Panc1 (cell line): ENCODE measurements around the gene TBC1D2. TPM values are rescaled to one million over a fixed set of nuclear protein-coding genes. Genes with fewer than 3 reads are reported as not detected.

Experiments used
- ATAC-seq: fragments of 200-7000 bp; cut with Tn5 transposase; 2 replicates; pipeline ENCODE4 v1.9.1; 2020; ENCODE audit warnings: mild to moderate bottlenecking, moderate library complexity
- BruUV-seq: library from RNA; stranded (reverse); fragments of 400-500 nt; replicated peaks from 2 replicates; lab custom pipeline; 2021; lab: Mats Ljungman, UMichigan
- CTCF ChIA-PET: fragments of 300-600 bp; sonication (Branson Sonifier 250); formaldehyde crosslinking; loops from one replicate; lab custom pipeline; 2022; ENCODE audit warnings: antibody characterized with exemption; lab: Charles Lee
- POLR2A ChIA-PET: fragments of 300-600 bp; sonication (Branson Sonifier 250); formaldehyde crosslinking; loops from one replicate; lab custom pipeline; 2022; ENCODE audit warnings: antibody characterized with exemption; lab: Charles Lee
- DNase-seq: peaks from one replicate; pipeline ENCODE4 v3.0.0-alpha.2; 2010; ENCODE audit warnings: low read depth, low spot score
- H3K27ac ChIP-seq: 2 replicates; pipeline ENCODE4 v1.5.1; 2011; ENCODE audit warnings: mild to moderate bottlenecking, low read length, inconsistent platforms
- H3K27me3 ChIP-seq: fragments of 200-500 bp; sonication (Bioruptor generic); 2 replicates; pipeline ENCODE4 v1.6.0; 2014; ENCODE audit warnings: low read length, inconsistent platforms; ENCODE audit not compliant: control insufficient read depth, insufficient read depth
- H3K36me3 ChIP-seq: fragments of 200-500 bp; sonication (Bioruptor generic); 2 replicates; pipeline ENCODE4 v1.5.1; 2014; ENCODE audit warnings: inconsistent platforms, mild to moderate bottlenecking, low read length, moderate library complexity; ENCODE audit not compliant: control insufficient read depth, insufficient read depth
- H3K4me1 ChIP-seq: 2 replicates; pipeline ENCODE4 v1.5.1; 2011; ENCODE audit warnings: inconsistent platforms, mild to moderate bottlenecking, low read length, moderate library complexity; ENCODE audit not compliant: control insufficient read depth, insufficient read depth
- H3K4me3 ChIP-seq, 2 experiments: 2 replicates each; pipeline ENCODE4 v1.5.1; 2011 to 2012; ENCODE audit warnings: low read depth in 2 of 2, low read length in 2 of 2, mild to moderate bottlenecking in 2 of 2, inconsistent platforms in 1 of 2, moderate library complexity in 1 of 2
- H3K9me3 ChIP-seq: fragments of 200-500 bp; sonication (Bioruptor generic); 2 replicates; pipeline ENCODE4 v1.5.1; 2014; ENCODE audit warnings: low read depth, mild to moderate bottlenecking, inconsistent platforms, low read length, moderate library complexity; ENCODE audit not compliant: control insufficient read depth, insufficient read depth
- POLR2AphosphoS5 ChIP-seq: IDR thresholded peaks from 2 replicates; pipeline ENCODE4 v1.6.1; 2012; ENCODE audit warnings: mild to moderate bottlenecking, low read depth, low read length, moderate library complexity
- SIN3A ChIP-seq: IDR thresholded peaks from 2 replicates; pipeline ENCODE4 v1.6.1; 2012; ENCODE audit warnings: low read depth, mild to moderate bottlenecking, low read length, moderate library complexity, borderline replicate concordance; ENCODE audit not compliant: insufficient read depth
- TCF7L2 ChIP-seq: IDR thresholded peaks from 2 replicates; pipeline ENCODE4 v1.6.1; 2011; ENCODE audit warnings: mild to moderate bottlenecking, low read depth, low read length, inconsistent platforms
- in situ Hi-C: cut with HindIII; loops from 2 replicates; pipeline ENCODE4 v1.10.0; 2016; ENCODE audit warnings: low sequenced_read_pairs, low pct_unique_long_range_greater_than_20kb
- intact Hi-C: fragments of 100-400 bp; cut with micrococcal nuclease; formaldehyde crosslinking; loops from one replicate; pipeline ENCODE4 v1.10.0; 2022; ENCODE audit not compliant: unreplicated experiment
- total RNA-seq: library from RNA; stranded (reverse); gene quantifications from one replicate; pipeline ENCODE4 v1.2.1, GENCODE V29; 2021; ENCODE audit not compliant: unreplicated experiment
- TF ChIP-seq, protein P1 (sequence below), 2 experiments: IDR thresholded peaks; 2 replicates each; pipeline ENCODE4 v1.6.1; 2011 to 2012; ENCODE audit warnings: low read depth in 2 of 2, control low read depth in 1 of 2, low read length in 1 of 2, mild to moderate bottlenecking in 1 of 2, moderate library complexity in 1 of 2; ENCODE audit not compliant: insufficient read depth in 1 of 2
- TF ChIP-seq, protein P2 (sequence below): fragments of 450-650 bp; IDR thresholded peaks from 2 replicates; pipeline ENCODE4 v1.5.1; 2017; ENCODE audit warnings: mild to moderate bottlenecking

Gene TBC1D2
- total RNA-seq, 1 experiment from 2014 or later: 2.4 TPM

- no peak for TF ChIP-seq SIN3A
- TF ChIP-seq, protein P1, sequence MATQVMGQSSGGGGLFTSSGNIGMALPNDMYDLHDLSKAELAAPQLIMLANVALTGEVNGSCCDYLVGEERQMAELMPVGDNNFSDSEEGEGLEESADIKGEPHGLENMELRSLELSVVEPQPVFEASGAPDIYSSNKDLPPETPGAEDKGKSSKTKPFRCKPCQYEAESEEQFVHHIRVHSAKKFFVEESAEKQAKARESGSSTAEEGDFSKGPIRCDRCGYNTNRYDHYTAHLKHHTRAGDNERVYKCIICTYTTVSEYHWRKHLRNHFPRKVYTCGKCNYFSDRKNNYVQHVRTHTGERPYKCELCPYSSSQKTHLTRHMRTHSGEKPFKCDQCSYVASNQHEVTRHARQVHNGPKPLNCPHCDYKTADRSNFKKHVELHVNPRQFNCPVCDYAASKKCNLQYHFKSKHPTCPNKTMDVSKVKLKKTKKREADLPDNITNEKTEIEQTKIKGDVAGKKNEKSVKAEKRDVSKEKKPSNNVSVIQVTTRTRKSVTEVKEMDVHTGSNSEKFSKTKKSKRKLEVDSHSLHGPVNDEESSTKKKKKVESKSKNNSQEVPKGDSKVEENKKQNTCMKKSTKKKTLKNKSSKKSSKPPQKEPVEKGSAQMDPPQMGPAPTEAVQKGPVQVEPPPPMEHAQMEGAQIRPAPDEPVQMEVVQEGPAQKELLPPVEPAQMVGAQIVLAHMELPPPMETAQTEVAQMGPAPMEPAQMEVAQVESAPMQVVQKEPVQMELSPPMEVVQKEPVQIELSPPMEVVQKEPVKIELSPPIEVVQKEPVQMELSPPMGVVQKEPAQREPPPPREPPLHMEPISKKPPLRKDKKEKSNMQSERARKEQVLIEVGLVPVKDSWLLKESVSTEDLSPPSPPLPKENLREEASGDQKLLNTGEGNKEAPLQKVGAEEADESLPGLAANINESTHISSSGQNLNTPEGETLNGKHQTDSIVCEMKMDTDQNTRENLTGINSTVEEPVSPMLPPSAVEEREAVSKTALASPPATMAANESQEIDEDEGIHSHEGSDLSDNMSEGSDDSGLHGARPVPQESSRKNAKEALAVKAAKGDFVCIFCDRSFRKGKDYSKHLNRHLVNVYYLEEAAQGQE (IDR thresholded peaks at IDR 0.05; ENCODE audit: insufficient read depth in 1 of 2, low read depth in 2 of 2, low read length in 1 of 2): no peak
- TF ChIP-seq, protein P2, sequence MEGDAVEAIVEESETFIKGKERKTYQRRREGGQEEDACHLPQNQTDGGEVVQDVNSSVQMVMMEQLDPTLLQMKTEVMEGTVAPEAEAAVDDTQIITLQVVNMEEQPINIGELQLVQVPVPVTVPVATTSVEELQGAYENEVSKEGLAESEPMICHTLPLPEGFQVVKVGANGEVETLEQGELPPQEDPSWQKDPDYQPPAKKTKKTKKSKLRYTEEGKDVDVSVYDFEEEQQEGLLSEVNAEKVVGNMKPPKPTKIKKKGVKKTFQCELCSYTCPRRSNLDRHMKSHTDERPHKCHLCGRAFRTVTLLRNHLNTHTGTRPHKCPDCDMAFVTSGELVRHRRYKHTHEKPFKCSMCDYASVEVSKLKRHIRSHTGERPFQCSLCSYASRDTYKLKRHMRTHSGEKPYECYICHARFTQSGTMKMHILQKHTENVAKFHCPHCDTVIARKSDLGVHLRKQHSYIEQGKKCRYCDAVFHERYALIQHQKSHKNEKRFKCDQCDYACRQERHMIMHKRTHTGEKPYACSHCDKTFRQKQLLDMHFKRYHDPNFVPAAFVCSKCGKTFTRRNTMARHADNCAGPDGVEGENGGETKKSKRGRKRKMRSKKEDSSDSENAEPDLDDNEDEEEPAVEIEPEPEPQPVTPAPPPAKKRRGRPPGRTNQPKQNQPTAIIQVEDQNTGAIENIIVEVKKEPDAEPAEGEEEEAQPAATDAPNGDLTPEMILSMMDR: no peak
- TF ChIP-seq POLR2AphosphoS5: no peak
- TF ChIP-seq TCF7L2: no peak
- H3K27me3 ChIP-seq: peaks cover 6% of the 10 kb centered on the region
- H3K9me3 ChIP-seq: no peaks in the 10 kb centered on the region
- in situ Hi-C loops (no loop called here), intact Hi-C loops (no loop called here)
- no peak overlapping the region for H3K27ac ChIP-seq
- no peaks in the 10 kb centered on the region for H3K4me1 ChIP-seq
- ChIA-PET POLR2A (no interaction called here), CTCF (no interaction called here)
- BruUV-seq: no TSS peak
- ATAC-seq (no peak), DNase-seq (no peak)
- H3K4me3 ChIP-seq: no peak overlapping the region
- no peaks in the 10 kb centered on the region for H3K36me3 ChIP-seq
Observed at GRCh38 chr9:98280574-98280973, 25.1 kb upstream of the TBC1D2 start.

- Histone ChIP-seq H3K4me3 (no peak overlapping the region), H3K9me3 (no peaks in the 10 kb centered on the region), H3K27ac (no peak overlapping the region), H3K4me1 (no peaks in the 10 kb centered on the region), H3K27me3 (peaks cover 6% of the 10 kb centered on the region), H3K36me3 (no peaks in the 10 kb centered on the region)
- ChIA-PET CTCF (no interaction called here), POLR2A (no interaction called here)
- DNase-seq (no peak), ATAC-seq (no peak)
- in situ Hi-C loops: no loop called here
- intact Hi-C loops: no loop called here
- BruUV-seq: no TSS peak
- no peak for TF ChIP-seq POLR2AphosphoS5
- TF ChIP-seq SIN3A: no peak
- no peak for TF ChIP-seq TCF7L2
- TF ChIP-seq, protein P1 (IDR thresholded peaks at IDR 0.05; ENCODE audit: insufficient read depth in 1 of 2, low read depth in 2 of 2, low read length in 1 of 2): no peak
- TF ChIP-seq, protein P2: no peak
Observed at GRCh38 chr9:98280162-98280561, 24.7 kb upstream of the TBC1D2 start.
